Kidney glomerular epithelial cell (primary cell): ENCODE data around the gene RAD51D.
"Not testable (repeated sequence)": the region's sequence is repeated elsewhere in the genome, so short reads cannot be mapped to it uniquely, and the experiment has no call there.

Source experiments
- DNase-seq: peaks from one replicate; lab custom pipeline; 2025; lab: John Stamatoyannopoulos, UW

Gene RAD51D

GRCh38 chr17:35141681-35142466 is 22.2 kb upstream of the RAD51D start, which contains the start of gene NLE1:
Gene NLE1 (minus strand): TSS chr17:35142303. CDS start chr17:35142275, 28 bp downstream.
- DNase-seq, result peak; percentile 77

DNA sequence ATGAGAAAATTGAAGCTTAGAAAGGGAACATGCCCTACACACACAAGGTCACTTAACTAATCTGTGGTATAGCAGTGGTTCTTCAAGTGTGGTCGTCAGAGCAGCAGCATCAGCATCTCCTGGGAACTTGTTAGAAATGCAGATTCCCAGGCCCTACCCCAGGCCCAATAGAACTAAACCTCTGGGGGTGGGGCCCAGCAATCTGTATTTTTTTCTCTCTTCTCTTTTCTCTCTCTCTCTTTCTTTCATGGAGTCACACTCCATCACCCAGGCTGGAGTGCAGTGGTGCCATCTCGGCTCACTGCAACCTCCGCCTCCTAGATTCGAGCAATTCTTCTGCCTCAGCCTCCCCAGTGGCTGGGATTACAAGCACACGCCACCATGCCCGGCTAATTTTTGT is 18.6 kb upstream of the RAD51D start:
- no peak for DNase-seq

DNA sequence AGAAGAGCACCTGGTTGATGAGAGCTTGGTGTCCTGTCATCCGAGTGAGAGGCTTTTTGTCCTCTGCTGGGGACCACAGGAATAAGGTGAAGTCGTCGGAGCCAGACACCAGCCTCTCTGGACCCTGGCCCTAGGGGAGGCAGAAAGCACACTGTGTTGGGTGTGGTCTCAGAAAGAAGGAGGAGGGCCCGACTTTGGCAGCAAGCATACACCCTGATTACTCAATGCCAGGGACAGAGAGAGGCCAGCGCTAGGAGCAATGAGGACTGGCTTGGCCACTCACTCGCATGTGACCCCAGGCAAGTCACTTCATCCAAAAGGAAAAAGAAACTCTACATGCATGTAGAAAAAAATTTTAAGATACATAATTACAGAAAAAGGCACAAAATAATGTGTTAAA is 15.7 kb upstream of the RAD51D start:
- no peak for DNase-seq

DNA sequence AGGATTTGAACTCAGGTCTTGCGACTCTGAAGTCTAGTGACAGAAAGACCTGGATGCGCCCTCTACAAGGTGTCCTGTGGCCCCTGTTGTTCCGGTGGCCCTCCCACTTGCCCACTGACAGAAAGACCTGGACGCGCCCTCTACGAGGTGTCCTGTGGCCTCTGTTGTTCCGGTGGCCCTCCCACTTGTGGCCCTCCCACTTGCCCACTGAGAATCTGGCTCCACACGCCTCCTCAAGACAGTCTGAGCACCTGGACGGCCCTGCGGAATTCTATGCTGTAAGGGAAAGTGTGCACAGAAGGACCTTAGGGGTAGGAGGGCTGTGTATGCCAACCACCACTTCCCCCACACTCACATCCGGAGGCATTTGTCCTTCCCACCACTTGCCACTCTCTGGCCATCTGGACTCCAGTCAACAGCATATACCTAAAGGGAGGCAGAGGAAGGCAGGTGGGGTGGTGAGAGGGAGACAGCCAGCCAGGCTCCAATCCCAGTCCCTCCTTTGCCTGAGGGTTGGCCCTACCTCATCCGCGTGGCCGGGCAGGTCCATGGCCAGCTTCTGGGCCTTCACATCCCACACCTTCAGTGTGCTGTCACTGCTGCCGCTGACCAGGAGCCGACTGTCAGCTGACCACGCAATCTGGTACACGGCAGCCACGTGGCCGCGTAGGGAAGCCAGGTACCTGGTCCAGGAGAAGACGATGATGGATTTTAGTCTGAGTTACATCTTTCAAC is 13.3 kb upstream of the RAD51D start:
- no peak for DNase-seq

GRCh38 chr17:35132099-35132498 is 12.4 kb upstream of the RAD51D start:
- DNase-seq, result no peak

- no peak for DNase-seq
Observed at GRCh38 chr17:35130392-35130791, 10.7 kb upstream of the RAD51D start.

DNA sequence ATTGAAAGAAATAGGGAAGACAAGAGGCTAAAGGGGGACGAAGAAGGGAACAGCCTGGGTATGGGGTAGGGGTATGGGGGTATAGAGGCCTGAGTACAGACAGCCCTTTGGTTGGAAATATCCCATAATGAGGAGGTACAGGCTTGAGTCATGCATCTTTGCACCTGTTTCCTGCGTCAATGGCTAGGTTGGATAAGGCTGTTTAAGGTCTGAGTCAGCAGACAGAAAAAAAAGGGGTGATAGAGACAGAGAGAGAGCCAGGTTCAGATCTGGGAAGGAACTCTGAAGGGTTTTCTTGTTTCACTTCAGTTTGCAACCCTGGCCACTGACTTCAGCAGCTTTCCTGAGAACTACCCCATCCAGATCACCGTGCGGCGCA is 10.3 kb upstream of the RAD51D start:
- DNase-seq, result no peak

DNA sequence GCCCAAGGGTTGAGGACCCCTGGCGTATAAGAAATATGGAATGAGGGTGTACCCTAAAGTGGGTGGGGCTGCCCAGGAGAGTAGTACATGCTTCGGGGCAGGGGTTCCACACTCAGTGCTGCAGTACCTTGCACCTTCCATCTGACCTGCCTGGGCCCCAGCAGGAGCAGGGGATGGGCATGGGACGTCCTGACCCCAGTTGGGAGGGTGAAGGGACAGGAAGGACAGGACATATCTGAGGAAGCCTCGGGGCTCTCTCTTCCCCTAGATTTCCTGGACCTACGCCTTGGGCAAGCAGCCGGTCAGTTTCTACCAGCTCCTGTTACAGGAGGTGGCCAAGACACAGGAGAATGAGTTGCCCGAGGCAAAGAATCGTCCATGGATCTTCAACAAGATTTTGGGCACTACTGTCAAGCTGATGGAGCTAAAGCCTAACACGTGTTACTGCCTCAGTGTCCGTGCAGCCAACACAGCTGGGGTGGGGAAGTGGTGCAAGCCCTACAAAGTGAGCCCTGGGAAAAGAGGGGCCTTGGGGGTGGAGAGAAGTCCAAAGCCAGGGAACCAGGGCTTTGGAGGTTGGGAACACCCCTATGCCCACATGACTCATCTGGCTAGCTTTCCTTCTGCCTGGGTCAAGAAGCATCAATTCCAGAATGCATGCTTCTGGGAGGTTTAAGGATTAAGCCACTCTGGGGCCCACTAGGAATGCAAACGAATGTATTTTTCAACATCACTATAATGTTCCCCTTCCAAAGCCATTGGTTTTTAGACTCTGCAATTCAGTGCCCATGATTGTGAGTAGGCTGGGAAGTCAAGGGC is 9.7 kb upstream of the RAD51D start:
- no peak for DNase-seq

DNA sequence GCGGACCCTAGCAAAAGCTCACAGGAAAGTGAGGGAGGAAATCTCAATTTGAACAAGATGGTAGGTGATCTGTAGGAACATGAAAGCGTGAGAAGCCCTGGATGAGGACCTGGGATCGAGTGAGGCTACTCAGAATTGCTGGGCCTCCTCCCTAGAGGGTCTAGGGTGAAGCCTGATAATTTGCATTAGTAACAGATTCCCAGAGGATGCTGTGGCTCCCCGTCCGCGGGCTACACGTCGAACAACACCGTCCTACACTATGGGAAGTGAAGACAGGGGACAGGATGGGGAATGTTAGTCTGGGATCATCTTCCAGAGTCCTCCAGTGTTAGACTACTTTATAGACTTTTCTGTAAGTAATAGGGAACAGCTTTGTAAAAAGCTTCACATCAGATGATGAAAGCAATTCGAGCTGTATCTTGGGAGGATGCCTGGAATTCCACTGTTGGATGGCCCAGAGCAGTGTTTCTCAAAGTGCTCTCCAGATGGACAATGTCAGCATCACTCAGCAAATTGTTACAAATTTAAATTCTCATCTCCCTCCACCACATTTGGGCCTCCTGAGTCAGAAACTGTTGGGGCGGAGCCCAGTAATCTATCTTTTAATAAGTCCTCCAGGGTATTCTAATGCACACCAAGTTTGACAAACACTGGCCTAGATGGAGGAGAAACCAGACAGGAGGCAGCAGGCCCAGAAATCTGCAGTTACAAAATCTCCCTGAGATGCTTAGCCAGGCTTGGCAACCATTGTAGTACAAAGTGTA is 8.3 kb upstream of the RAD51D start:
- no peak for DNase-seq

DNA sequence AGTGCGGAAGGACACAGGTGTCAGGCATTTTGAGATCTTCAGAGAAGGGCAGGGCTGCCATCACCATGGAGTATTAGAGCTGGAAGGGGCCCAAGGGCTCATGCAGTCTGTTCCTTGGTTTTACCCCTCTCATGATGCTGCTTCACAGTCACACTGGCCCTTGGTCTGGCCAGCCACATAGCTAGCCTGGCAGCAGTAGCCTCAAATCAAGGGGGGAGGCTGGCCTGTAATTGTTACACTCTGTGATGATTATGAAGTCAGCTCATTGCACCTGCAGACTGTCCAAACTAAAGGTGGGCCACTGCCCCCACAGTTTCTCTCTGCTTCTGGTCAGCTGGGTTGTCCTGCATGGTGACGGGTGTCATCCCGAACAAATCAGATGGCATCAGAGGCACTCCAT is 1.7 kb upstream of the RAD51D start, which contains the start of gene FNDC8:
TSS of gene FNDC8 (plus strand) at position 301 of the 400 bp plus-strand sequence. CDS start at position 380, 79 bp downstream.
- DNase-seq, result no peak

- DNase-seq, result peak; percentile 30
Observed at GRCh38 chr17:35117984-35118383, 1.7 kb downstream of the RAD51D start.

DNA sequence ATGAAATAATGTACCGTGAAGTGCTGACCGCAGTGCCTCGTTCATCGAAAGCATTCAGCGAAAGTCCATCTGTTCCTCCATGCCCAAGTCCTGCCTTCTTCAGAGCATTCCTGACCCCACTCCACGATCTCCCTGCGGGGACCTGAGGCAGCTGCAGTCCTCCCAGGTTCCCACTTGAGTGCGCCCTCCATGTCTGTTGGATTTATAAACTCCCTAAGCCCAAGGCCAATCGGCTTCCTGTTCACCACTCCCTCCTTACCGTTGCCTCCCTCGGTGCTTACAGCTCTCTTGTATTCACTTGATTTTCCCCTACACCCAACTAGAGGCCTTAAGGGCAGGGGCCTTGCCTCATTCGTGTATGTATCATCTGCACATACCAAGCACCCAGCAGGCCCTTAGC is 2.8 kb downstream of the RAD51D start:
- no peak for DNase-seq

- DNase-seq, result not testable (repeated sequence)
Observed at GRCh38 chr17:35110791-35111190, 8.9 kb downstream of the RAD51D start.

DNA sequence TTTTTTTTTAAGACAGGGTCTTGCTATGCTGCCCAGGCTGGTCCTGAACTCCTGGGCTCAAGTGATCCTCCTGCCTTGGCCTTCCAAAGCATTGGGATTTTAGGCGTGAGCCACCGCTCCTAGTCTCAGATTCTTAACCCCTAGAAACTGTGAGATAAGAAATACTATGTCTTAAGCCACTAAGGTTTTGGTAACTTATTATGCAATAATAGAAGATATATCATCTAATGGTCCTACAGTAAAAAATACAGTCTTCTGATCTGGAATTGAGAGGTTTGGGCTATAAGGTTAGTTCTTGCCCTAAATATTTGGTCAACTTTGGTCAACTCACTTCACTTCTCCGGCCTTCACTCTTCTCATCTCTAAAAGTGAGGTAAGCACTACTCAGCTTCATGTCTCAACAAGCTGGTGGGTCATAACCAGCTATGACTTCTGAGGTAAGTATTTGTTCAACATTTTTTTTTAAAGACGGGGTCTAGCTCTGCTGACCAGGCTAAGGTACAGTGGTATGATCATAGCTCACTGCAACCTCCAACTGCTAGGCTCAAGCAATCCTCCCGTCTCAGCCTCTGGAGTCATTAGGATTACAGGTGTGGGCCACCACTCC is 14.7 kb downstream of the RAD51D start:
- no peak for DNase-seq

DNA sequence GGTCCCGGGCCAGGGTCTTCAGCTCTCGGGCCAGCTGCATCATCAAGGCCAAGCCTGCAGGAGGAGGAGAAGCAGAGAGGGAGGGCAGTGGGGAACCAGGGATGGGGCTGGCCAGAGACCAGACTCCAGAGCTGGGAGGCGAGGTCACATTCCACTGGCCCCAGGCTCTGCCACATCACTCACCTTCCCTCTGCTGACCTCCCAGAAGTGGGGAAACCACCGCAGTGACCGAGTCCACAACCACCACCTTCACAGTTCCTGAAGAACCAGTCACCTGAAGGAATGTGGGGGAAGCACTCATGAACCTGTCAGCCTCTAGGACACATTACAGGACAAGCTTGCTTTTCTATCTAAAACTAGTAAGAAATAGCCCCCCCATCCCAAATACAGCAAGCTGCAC is 16.4 kb downstream of the RAD51D start:
- no peak for DNase-seq

DNA sequence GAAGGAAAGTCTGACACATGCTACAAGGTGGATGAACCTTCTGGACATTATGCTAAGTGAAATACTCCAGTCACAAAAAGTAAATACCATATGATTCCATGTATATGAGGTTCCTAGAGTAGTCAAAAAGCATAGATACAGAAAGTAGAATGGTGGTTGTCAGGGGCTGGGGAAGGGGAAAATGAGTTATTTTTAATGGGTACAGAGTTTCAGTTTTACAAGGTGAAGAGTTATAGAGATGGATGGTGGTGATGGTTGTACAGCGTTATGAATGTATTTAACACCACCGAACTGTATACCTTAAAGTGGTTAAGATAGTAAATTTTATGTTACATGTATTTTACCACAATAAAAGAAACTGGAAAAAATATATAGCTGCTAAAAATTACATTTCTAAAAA is 17.9 kb downstream of the RAD51D start:
- DNase-seq, result no peak

GRCh38 chr17:35101036-35101435 is 18.6 kb downstream of the RAD51D start:
- DNase-seq, result no peak

DNA sequence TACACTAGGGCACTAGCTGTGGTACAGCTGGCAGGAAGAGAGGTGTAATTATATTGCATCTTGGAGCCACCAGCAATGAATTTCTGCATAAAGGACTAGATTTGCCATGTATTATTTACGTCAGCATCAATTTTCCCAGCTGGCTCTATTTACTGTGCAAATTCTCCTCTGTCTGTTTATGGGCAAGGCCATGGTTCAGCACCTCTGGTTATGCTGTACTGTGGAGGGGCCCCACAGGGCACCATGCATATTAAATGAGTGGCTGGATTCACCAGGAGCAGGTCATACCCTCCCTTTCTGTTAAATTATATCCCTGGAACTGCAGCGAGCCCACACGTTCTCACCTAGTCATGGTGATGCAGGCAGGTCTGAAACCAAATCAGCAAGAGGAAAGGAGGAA is 19.8 kb downstream of the RAD51D start:
- DNase-seq, result no peak

GRCh38 chr17:35097776-35098175 is 21.9 kb downstream of the RAD51D start:
- DNase-seq, result no peak

GRCh38 chr17:35095741-35096140 is 23.9 kb downstream of the RAD51D start:
- no peak for DNase-seq

DNA sequence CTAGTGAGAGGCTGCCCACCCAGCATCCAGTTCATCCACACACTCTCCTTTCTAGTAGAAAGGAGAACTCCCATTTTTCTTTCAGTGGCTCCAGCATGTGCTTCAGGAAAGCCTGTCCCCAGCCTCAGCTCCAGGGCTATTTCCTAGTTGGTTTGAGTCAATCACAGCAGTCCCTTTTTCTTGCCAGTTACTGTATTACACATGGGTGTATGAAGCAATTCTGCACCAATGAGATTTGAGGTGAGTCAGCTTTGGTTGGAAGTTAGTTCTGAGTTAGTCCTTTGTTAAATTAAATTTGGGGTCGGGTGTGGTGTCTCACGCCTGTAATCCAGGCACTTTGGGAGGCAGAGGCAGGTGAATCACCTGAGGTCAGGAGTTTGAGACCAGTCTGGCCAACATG is 24.8 kb downstream of the RAD51D start:
- DNase-seq, result peak; percentile 39
